Activated naive CD8-positive, alpha-beta T cell (primary cell): Measurements from ENCODE around the gene DCC.
"Not testable (repeated sequence)": the region's sequence is repeated elsewhere in the genome, so short reads cannot be mapped to it uniquely, and the experiment has no call there.

Source experiments
- H3K27ac Mint-ChIP-seq: one replicate; pipeline ENCODE4 v1.8.0; 2021; ENCODE audit warnings: mixed read lengths
- H3K27me3 Mint-ChIP-seq: one replicate; pipeline ENCODE4 v1.8.0; 2021; ENCODE audit warnings: mixed read lengths
- H3K36me3 Mint-ChIP-seq: one replicate; pipeline ENCODE4 v1.8.0; 2021; ENCODE audit warnings: mixed read lengths
- H3K4me1 Mint-ChIP-seq: one replicate; pipeline ENCODE4 v1.8.0; 2021; ENCODE audit warnings: low read depth, mixed read lengths
- H3K4me3 Mint-ChIP-seq: one replicate; pipeline ENCODE4 v1.8.0; 2021; ENCODE audit warnings: mild to moderate bottlenecking, mixed read lengths
- H3K9me3 Mint-ChIP-seq: one replicate; pipeline ENCODE4 v1.8.0; 2021; ENCODE audit warnings: low read depth, mixed read lengths

DCC gene

GRCh38 chr18:53490019-53490418 lies 1150.0 kb downstream of the DCC start:
- Mint-ChIP-seq H3K9me3 (no peaks in the 10 kb centered on the region), H3K27ac (no peak overlapping the region), H3K4me1 (no peaks in the 10 kb centered on the region), H3K4me3 (no peak overlapping the region), H3K36me3 (no peaks in the 10 kb centered on the region), H3K27me3 (no peaks in the 10 kb centered on the region)

- no peak overlapping the region for H3K27ac Mint-ChIP-seq
- H3K4me3 Mint-ChIP-seq, result no peak overlapping the region
- peaks cover 3% of the 10 kb centered on the region for H3K9me3 Mint-ChIP-seq
- no peaks in the 10 kb centered on the region for H3K36me3 Mint-ChIP-seq
- no peaks in the 10 kb centered on the region for H3K27me3 Mint-ChIP-seq
- no peaks in the 10 kb centered on the region for H3K4me1 Mint-ChIP-seq
These were observed 1156.0 kb downstream of the DCC start for GRCh38 chr18:53496028-53496427.

GRCh38 chr18:53503914-53504441 lies 1164.0 kb downstream of the DCC start:
- H3K4me1 Mint-ChIP-seq, result no peaks in the 10 kb centered on the region
- H3K27me3 Mint-ChIP-seq, result no peaks in the 10 kb centered on the region
- no peak overlapping the region for H3K4me3 Mint-ChIP-seq
- peaks cover 3% of the 10 kb centered on the region for H3K9me3 Mint-ChIP-seq
- no peak overlapping the region for H3K27ac Mint-ChIP-seq
- no peaks in the 10 kb centered on the region for H3K36me3 Mint-ChIP-seq

- H3K9me3 Mint-ChIP-seq, result no peaks in the 10 kb centered on the region
- H3K27ac Mint-ChIP-seq, result no peak overlapping the region
- H3K27me3 Mint-ChIP-seq, result peaks cover 2% of the 10 kb centered on the region
- H3K36me3 Mint-ChIP-seq, result no peaks in the 10 kb centered on the region
- no peak overlapping the region for H3K4me3 Mint-ChIP-seq
- no peaks in the 10 kb centered on the region for H3K4me1 Mint-ChIP-seq
These were observed 1168.5 kb downstream of the DCC start for GRCh38 chr18:53508529-53508928.

GRCh38 chr18:53509886-53510285 lies 1169.9 kb downstream of the DCC start:
- Mint-ChIP-seq H3K9me3 (no peaks in the 10 kb centered on the region), H3K4me1 (no peaks in the 10 kb centered on the region), H3K27ac (no peak overlapping the region), H3K36me3 (no peaks in the 10 kb centered on the region), H3K27me3 (peaks cover 2% of the 10 kb centered on the region), H3K4me3 (no peak overlapping the region)

- H3K9me3 Mint-ChIP-seq, H3K4me1 Mint-ChIP-seq, H3K27me3 Mint-ChIP-seq, H3K27ac Mint-ChIP-seq, H3K4me3 Mint-ChIP-seq, H3K36me3 Mint-ChIP-seq: not testable (repeated sequence)
These were observed 1171.7 kb downstream of the DCC start for GRCh38 chr18:53511725-53512124.

- H3K4me1 Mint-ChIP-seq, result no peaks in the 10 kb centered on the region
- H3K9me3 Mint-ChIP-seq, result no peaks in the 10 kb centered on the region
- no peaks in the 10 kb centered on the region for H3K27me3 Mint-ChIP-seq
- no peak overlapping the region for H3K4me3 Mint-ChIP-seq
- H3K36me3 Mint-ChIP-seq, result no peaks in the 10 kb centered on the region
- H3K27ac Mint-ChIP-seq, result no peak overlapping the region
These were observed 1181.1 kb downstream of the DCC start for GRCh38 chr18:53521068-53521467.

- H3K4me1 Mint-ChIP-seq, result no peaks in the 10 kb centered on the region
- H3K9me3 Mint-ChIP-seq, result peaks cover 4% of the 10 kb centered on the region
- no peaks in the 10 kb centered on the region for H3K36me3 Mint-ChIP-seq
- no peak overlapping the region for H3K27ac Mint-ChIP-seq
- H3K27me3 Mint-ChIP-seq, result no peaks in the 10 kb centered on the region
- no peak overlapping the region for H3K4me3 Mint-ChIP-seq
These were observed 1186.3 kb downstream of the DCC start for GRCh38 chr18:53526101-53526870.

GRCh38 chr18:53527365-53527764 lies 1187.4 kb downstream of the DCC start:
- H3K4me3 Mint-ChIP-seq, result no peak overlapping the region
- H3K9me3 Mint-ChIP-seq, result peaks cover 4% of the 10 kb centered on the region
- no peak overlapping the region for H3K27ac Mint-ChIP-seq
- H3K36me3 Mint-ChIP-seq, result no peaks in the 10 kb centered on the region
- no peaks in the 10 kb centered on the region for H3K4me1 Mint-ChIP-seq
- H3K27me3 Mint-ChIP-seq, result no peaks in the 10 kb centered on the region

- Mint-ChIP-seq H3K4me1 (no peaks in the 10 kb centered on the region), H3K27ac (no peak overlapping the region), H3K36me3 (no peaks in the 10 kb centered on the region), H3K4me3 (no peak overlapping the region), H3K9me3 (peaks cover 9% of the 10 kb centered on the region), H3K27me3 (no peaks in the 10 kb centered on the region)
These were observed 1191.2 kb downstream of the DCC start for GRCh38 chr18:53531187-53531586.

- Mint-ChIP-seq H3K27ac (no peak overlapping the region), H3K9me3 (peaks cover 9% of the 10 kb centered on the region), H3K4me1 (no peaks in the 10 kb centered on the region), H3K36me3 (no peaks in the 10 kb centered on the region), H3K27me3 (no peaks in the 10 kb centered on the region), H3K4me3 (no peak overlapping the region)
These were observed 1191.9 kb downstream of the DCC start for GRCh38 chr18:53531896-53532295.

GRCh38 chr18:53534203-53534602 lies 1194.2 kb downstream of the DCC start:
- no peak overlapping the region for H3K4me3 Mint-ChIP-seq
- peaks cover 9% of the 10 kb centered on the region for H3K9me3 Mint-ChIP-seq
- no peaks in the 10 kb centered on the region for H3K36me3 Mint-ChIP-seq
- no peaks in the 10 kb centered on the region for H3K4me1 Mint-ChIP-seq
- H3K27ac Mint-ChIP-seq, result no peak overlapping the region
- no peaks in the 10 kb centered on the region for H3K27me3 Mint-ChIP-seq

GRCh38 chr18:53534695-53535094 lies 1194.7 kb downstream of the DCC start:
- Mint-ChIP-seq H3K27ac (no peak overlapping the region), H3K36me3 (no peaks in the 10 kb centered on the region), H3K27me3 (no peaks in the 10 kb centered on the region), H3K9me3 (peaks cover 7% of the 10 kb centered on the region), H3K4me1 (no peaks in the 10 kb centered on the region), H3K4me3 (no peak overlapping the region)

GRCh38 chr18:53536908-53537307 lies 1196.9 kb downstream of the DCC start:
- H3K36me3 Mint-ChIP-seq, result no peaks in the 10 kb centered on the region
- no peaks in the 10 kb centered on the region for H3K4me1 Mint-ChIP-seq
- peaks cover 4% of the 10 kb centered on the region for H3K9me3 Mint-ChIP-seq
- no peak overlapping the region for H3K27ac Mint-ChIP-seq
- H3K4me3 Mint-ChIP-seq, result no peak overlapping the region
- H3K27me3 Mint-ChIP-seq, result no peaks in the 10 kb centered on the region

GRCh38 chr18:53541924-53542323 lies 1201.9 kb downstream of the DCC start:
- Mint-ChIP-seq H3K4me3 (no peak overlapping the region), H3K27ac (no peak overlapping the region), H3K36me3 (no peaks in the 10 kb centered on the region)

GRCh38 chr18:53543711-53544110 lies 1203.7 kb downstream of the DCC start:
- H3K4me3 Mint-ChIP-seq, result no peak overlapping the region
- H3K4me1 Mint-ChIP-seq, result no peaks in the 10 kb centered on the region
- no peak overlapping the region for H3K27ac Mint-ChIP-seq
- H3K36me3 Mint-ChIP-seq, result no peaks in the 10 kb centered on the region
- H3K27me3 Mint-ChIP-seq, result no peaks in the 10 kb centered on the region
- H3K9me3 Mint-ChIP-seq, result peaks cover 3% of the 10 kb centered on the region

More at GRCh38 chr18:53541924-53542323, 1201.9 kb downstream of the DCC start:
- Mint-ChIP-seq H3K9me3 (peaks cover 3% of the 10 kb centered on the region), H3K4me1 (no peaks in the 10 kb centered on the region), H3K27me3 (no peaks in the 10 kb centered on the region)
